ENCODE results near the gene CYP2D6.

The CYP2D6 gene

DNA sequence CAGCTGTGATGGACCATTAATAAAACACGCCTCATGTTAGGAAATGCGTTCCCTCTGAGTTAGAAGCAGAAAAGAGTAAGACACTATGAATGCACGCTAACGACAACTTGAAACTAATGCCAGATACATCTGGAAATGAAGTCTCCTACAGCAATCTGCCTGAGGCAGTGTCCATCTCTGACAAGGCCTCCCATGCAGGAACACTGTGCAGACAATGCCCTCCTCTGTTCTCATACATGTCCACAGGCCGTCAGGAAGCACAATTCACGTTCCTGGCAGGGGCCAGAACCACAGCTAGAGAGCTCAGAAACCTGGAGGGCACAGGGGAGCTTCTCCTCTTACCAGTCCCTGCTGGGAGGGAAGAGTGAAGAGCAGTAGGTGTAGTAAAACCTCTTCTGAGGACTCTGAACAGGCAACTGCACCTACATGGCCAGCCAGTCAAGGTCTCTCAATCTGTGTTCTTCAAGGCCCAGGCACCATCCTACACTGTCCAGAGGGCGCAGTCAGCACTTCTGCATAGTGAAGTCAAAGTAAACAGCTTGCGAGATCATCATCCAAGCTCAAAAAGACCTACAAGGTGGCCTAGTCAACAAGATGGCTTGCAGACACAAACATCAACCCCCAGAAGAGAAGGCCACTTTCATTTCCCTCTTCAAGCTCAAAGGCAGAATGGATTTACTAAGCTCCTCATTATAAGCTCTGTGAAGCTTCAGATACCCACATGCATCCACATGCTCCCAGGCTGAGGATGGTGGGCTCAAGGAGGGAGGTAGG lies 41.5 kb upstream of the CYP2D6 start:
- H3K4me3 ChIP-seq (ENCODE audit: low read depth, low read length): no peak overlapping the region
- H3K27me3 ChIP-seq (ENCODE audit: insufficient read depth, low read length): no peaks in the 10 kb centered on the region
- H3K18ac ChIP-seq (ENCODE audit: low read length): no peak overlapping the region
- H4K8ac ChIP-seq (ENCODE audit: low read depth, low read length): no peak overlapping the region
- no peak overlapping the region for H4K12ac ChIP-seq (ENCODE audit: low read depth, low read length)
- H3K23ac ChIP-seq (ENCODE audit: low read length): no peak overlapping the region
- no peak overlapping the region for H2BK120ac ChIP-seq (ENCODE audit: insufficient read depth, low read length, poor library complexity)
- no peaks in the 10 kb centered on the region for H3K9me3 ChIP-seq (ENCODE audit: insufficient read depth, low read depth, low read length)
- H3K4me1 ChIP-seq (ENCODE audit: control insufficient read depth in 1 of 2, insufficient read depth in 2 of 2, low read length in 2 of 2): peaks cover 13% of the 10 kb centered on the region in 2 experiments
- no CpG with 5 or more reads among the region's 8 CpGs for WGBS (ENCODE audit: extremely low coverage, insufficient coverage, insufficient read length)
- H3K14ac ChIP-seq (ENCODE audit: low read length): no peak overlapping the region
- H3K9ac ChIP-seq (ENCODE audit: low read length): no peak overlapping the region
- no peak for DNase-seq
- H4K91ac ChIP-seq (ENCODE audit: low read depth, low read length): no peak overlapping the region
- H3K4me2 ChIP-seq (ENCODE audit: low read length): no peak overlapping the region
- H3K4ac ChIP-seq (ENCODE audit: low read depth, low read length): no peak overlapping the region
- no peaks in the 10 kb centered on the region for H3K79me1 ChIP-seq (ENCODE audit: low read length)
- H3K79me2 ChIP-seq (ENCODE audit: control insufficient read depth, insufficient read depth, low read length, poor library complexity): no peaks in the 10 kb centered on the region
- peaks cover 10% of the 10 kb centered on the region in 2 experiments for H3K36me3 ChIP-seq (ENCODE audit: control insufficient read depth in 1 of 2, insufficient read depth in 2 of 2, low read length in 2 of 2)
- H2AK5ac ChIP-seq (ENCODE audit: low read length): no peak overlapping the region
- no peak overlapping the region for H3K27ac ChIP-seq (ENCODE audit: low read depth, low read length)
- no peak overlapping the region for H2AFZ ChIP-seq (ENCODE audit: insufficient read depth, low read length, poor library complexity)
- H2BK12ac ChIP-seq (ENCODE audit: low read length): no peak overlapping the region
- no peak overlapping the region for H2BK5ac ChIP-seq (ENCODE audit: low read depth, low read length, poor library complexity)

DNA sequence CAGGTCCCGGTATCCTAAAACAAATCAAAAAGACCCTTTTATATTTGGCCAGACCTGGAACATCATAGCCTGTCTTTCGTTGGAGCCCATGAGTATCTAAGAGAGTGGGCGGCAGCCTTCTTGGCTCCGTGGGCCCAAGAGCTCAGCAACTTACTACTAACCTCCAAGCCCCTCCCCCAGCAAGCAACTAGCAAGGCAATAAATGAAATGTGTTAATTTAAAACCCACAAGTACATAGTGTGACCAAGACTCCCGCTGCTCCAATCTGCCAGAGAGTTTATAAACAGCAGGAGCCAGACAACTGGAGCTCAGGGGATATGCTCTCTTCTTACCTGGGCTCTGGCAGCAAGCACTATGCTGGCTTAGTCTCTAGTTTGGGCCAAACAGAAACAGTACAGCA lies 40.8 kb upstream of the CYP2D6 start:
- DNase-seq: no peak
- WGBS (ENCODE audit: extremely low coverage, insufficient coverage, insufficient read length): no CpG with 5 or more reads among the region's 5 CpGs

DNA sequence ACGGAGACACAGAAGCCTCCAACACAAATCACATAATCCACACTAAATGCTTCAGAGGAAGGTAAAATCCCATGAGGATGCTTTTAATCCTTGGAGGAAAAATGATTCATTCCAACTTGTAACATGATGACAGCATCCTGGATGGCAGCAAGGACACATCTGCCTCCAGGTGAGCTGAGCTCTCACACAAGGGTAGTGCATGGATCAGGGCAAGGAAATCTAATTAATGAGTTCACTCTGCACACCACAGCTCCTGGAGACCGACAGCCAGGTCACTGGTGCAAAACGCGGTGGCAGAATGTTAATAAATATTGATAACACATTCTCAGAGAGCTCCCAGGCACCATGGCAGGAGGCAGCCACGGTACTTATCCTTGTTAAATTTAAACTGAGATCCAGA lies 40.3 kb upstream of the CYP2D6 start:
- no peak overlapping the region for H3K14ac ChIP-seq (ENCODE audit: low read length)
- H3K9me3 ChIP-seq (ENCODE audit: insufficient read depth, low read depth, low read length): no peaks in the 10 kb centered on the region
- no peak overlapping the region for H4K12ac ChIP-seq (ENCODE audit: low read depth, low read length)
- no peak overlapping the region for H2AK5ac ChIP-seq (ENCODE audit: low read length)
- no peak overlapping the region for H3K4me2 ChIP-seq (ENCODE audit: low read length)
- H4K91ac ChIP-seq (ENCODE audit: low read depth, low read length): no peak overlapping the region
- H3K27me3 ChIP-seq (ENCODE audit: insufficient read depth, low read length): no peaks in the 10 kb centered on the region
- no peak overlapping the region for H4K8ac ChIP-seq (ENCODE audit: low read depth, low read length)
- H3K23ac ChIP-seq (ENCODE audit: low read length): no peak overlapping the region
- no peak for DNase-seq
- WGBS (ENCODE audit: extremely low coverage, insufficient coverage, insufficient read length): no CpG with 5 or more reads among the region's 5 CpGs
- H2BK5ac ChIP-seq (ENCODE audit: low read depth, low read length, poor library complexity): no peak overlapping the region
- no peak overlapping the region for H3K4ac ChIP-seq (ENCODE audit: low read depth, low read length)
- no peak overlapping the region for H3K27ac ChIP-seq (ENCODE audit: low read depth, low read length)
- H3K36me3 ChIP-seq (ENCODE audit: control insufficient read depth in 1 of 2, insufficient read depth in 2 of 2, low read length in 2 of 2): peaks cover 14 to 17% of the 10 kb centered on the region in 2 experiments
- H3K79me1 ChIP-seq (ENCODE audit: low read length): no peaks in the 10 kb centered on the region
- H3K18ac ChIP-seq (ENCODE audit: low read length): no peak overlapping the region
- peaks cover 13% of the 10 kb centered on the region in 2 experiments for H3K4me1 ChIP-seq (ENCODE audit: control insufficient read depth in 1 of 2, insufficient read depth in 2 of 2, low read length in 2 of 2)
- no peak overlapping the region for H2BK120ac ChIP-seq (ENCODE audit: insufficient read depth, low read length, poor library complexity)
- no peak overlapping the region for H3K9ac ChIP-seq (ENCODE audit: low read length)
- no peak overlapping the region for H3K4me3 ChIP-seq (ENCODE audit: low read depth, low read length)
- no peak overlapping the region for H2BK12ac ChIP-seq (ENCODE audit: low read length)
- H2AFZ ChIP-seq (ENCODE audit: insufficient read depth, low read length, poor library complexity): no peak overlapping the region
- H3K79me2 ChIP-seq (ENCODE audit: control insufficient read depth, insufficient read depth, low read length, poor library complexity): no peaks in the 10 kb centered on the region

More for the DNA sequence above, 40.8 kb upstream of the CYP2D6 start:
- Histone ChIP-seq H4K12ac (ENCODE audit: low read depth, low read length) (no peak overlapping the region), H3K4ac (ENCODE audit: low read depth, low read length) (no peak overlapping the region), H3K9me3 (ENCODE audit: insufficient read depth, low read depth, low read length) (no peaks in the 10 kb centered on the region), H3K9ac (ENCODE audit: low read length) (no peak overlapping the region), H3K18ac (ENCODE audit: low read length) (no peak overlapping the region), H2BK5ac (ENCODE audit: low read depth, low read length, poor library complexity) (no peak overlapping the region), H3K4me1 (ENCODE audit: control insufficient read depth in 1 of 2, insufficient read depth in 2 of 2, low read length in 2 of 2) (peaks cover 13% of the 10 kb centered on the region in 2 experiments), H4K91ac (ENCODE audit: low read depth, low read length) (no peak overlapping the region), H3K79me1 (ENCODE audit: low read length) (no peaks in the 10 kb centered on the region), H3K4me2 (ENCODE audit: low read length) (no peak overlapping the region), H3K4me3 (ENCODE audit: low read depth, low read length) (no peak overlapping the region), H4K8ac (ENCODE audit: low read depth, low read length) (no peak overlapping the region), H3K27ac (ENCODE audit: low read depth, low read length) (no peak overlapping the region), H2BK120ac (ENCODE audit: insufficient read depth, low read length, poor library complexity) (no peak overlapping the region), H2AFZ (ENCODE audit: insufficient read depth, low read length, poor library complexity) (no peak overlapping the region), H3K79me2 (ENCODE audit: control insufficient read depth, insufficient read depth, low read length, poor library complexity) (no peaks in the 10 kb centered on the region), H2BK12ac (ENCODE audit: low read length) (no peak overlapping the region), H3K27me3 (ENCODE audit: insufficient read depth, low read length) (no peaks in the 10 kb centered on the region), H3K14ac (ENCODE audit: low read length) (no peak overlapping the region), H3K23ac (ENCODE audit: low read length) (no peak overlapping the region), H3K36me3 (ENCODE audit: control insufficient read depth in 1 of 2, insufficient read depth in 2 of 2, low read length in 2 of 2) (peaks cover 14 to 15% of the 10 kb centered on the region in 2 experiments), H2AK5ac (ENCODE audit: low read length) (no peak overlapping the region)

DNA sequence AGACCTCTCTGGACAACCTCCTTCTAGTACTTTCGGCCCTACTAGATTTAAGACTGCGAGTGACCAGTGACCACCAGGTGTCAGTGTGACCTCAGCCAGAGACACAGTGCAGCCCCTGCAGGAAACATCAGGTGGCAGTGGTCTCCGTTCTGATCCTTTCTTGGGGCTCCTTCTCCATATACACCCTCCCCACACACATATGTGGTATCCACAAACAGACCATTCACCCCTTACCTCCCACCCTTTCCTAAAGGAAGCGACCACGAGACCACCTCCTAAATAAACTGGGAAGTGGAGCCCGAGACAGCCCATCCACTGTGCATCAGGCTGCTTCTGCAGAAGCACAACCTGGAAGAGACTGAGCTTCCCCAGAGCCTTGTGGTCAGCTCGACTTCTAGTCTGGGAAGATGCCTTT lies 38.5 kb upstream of the CYP2D6 start:
- Histone ChIP-seq H2AFZ (ENCODE audit: insufficient read depth, low read length, poor library complexity) (no peak overlapping the region), H3K27me3 (ENCODE audit: insufficient read depth, low read length) (no peaks in the 10 kb centered on the region), H3K79me1 (ENCODE audit: low read length) (no peaks in the 10 kb centered on the region), H3K4me1 (ENCODE audit: control insufficient read depth in 1 of 2, insufficient read depth in 2 of 2, low read length in 2 of 2) (peaks cover 13% of the 10 kb centered on the region in 2 experiments), H3K9ac (ENCODE audit: low read length) (no peak overlapping the region), H2AK5ac (ENCODE audit: low read length) (no peak overlapping the region), H3K23ac (ENCODE audit: low read length) (no peak overlapping the region), H4K8ac (ENCODE audit: low read depth, low read length) (no peak overlapping the region), H4K91ac (ENCODE audit: low read depth, low read length) (no peak overlapping the region), H3K36me3 (ENCODE audit: control insufficient read depth in 1 of 2, insufficient read depth in 2 of 2, low read length in 2 of 2) (peaks cover 17 to 28% of the 10 kb centered on the region in 2 experiments), H2BK5ac (ENCODE audit: low read depth, low read length, poor library complexity) (no peak overlapping the region), H3K4me2 (ENCODE audit: low read length) (no peak overlapping the region), H3K14ac (ENCODE audit: low read length) (no peak overlapping the region), H4K12ac (ENCODE audit: low read depth, low read length) (no peak overlapping the region), H3K9me3 (ENCODE audit: insufficient read depth, low read depth, low read length) (no peaks in the 10 kb centered on the region), H2BK12ac (ENCODE audit: low read length) (no peak overlapping the region), H3K79me2 (ENCODE audit: control insufficient read depth, insufficient read depth, low read length, poor library complexity) (no peaks in the 10 kb centered on the region), H3K27ac (ENCODE audit: low read depth, low read length) (no peak overlapping the region), H3K4me3 (ENCODE audit: low read depth, low read length) (no peak overlapping the region), H3K4ac (ENCODE audit: low read depth, low read length) (no peak overlapping the region), H3K18ac (ENCODE audit: low read length) (no peak overlapping the region), H2BK120ac (ENCODE audit: insufficient read depth, low read length, poor library complexity) (no peak overlapping the region)
- WGBS (ENCODE audit: extremely low coverage, insufficient coverage, insufficient read length): no CpG with 5 or more reads among the region's 7 CpGs
- DNase-seq: peak; percentile 54 to 83

Measured in trophoblast cell (in vitro differentiated cells and primary cell).